Measurements from ENCODE around the gene PPP1R2B. TPM values are rescaled to one million over a fixed set of nuclear protein-coding genes. Genes with fewer than 3 reads are reported as not detected.

The PPP1R2B gene
- total RNA-seq, 1 experiment from 2014 or later: not detected

DNA sequence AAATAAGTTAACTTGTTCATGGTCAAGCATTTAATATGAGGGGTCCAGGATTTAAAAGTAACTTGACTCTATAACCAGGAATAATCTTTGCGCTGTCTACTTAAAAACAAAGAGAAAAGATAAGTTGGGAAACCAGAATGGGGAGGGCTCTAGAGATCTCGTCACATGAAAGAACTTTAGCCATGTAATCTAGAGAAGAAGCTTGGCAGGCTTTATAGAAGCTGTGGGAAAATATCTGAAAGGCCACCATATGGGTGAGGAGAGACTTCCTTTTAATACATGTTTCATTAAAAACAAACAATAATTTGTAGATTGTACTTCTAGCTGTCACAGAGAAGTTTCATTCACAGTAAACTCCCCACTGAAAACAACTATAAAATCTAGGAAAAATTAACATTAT lies 46.7 kb upstream of the PPP1R2B start:
- no peak overlapping the region for H3K27ac ChIP-seq
- ChIA-PET CTCF (no interaction called here), POLR2A (ENCODE audit: unreplicated experiment) (no interaction called here)
- H3K4me3 ChIP-seq: no peak overlapping the region
- no peaks in the 10 kb centered on the region for H3K79me2 ChIP-seq (ENCODE audit: low read depth)
- no peak overlapping the region for H3K4me2 ChIP-seq
- no peaks in the 10 kb centered on the region for H3K9me3 ChIP-seq (ENCODE audit: insufficient read depth, low read depth)
- H3K4me1 ChIP-seq (replicated peaks; ENCODE audit: insufficient read depth): no peaks in the 10 kb centered on the region
- H2AFZ ChIP-seq: no peak overlapping the region
- H3K36me3 ChIP-seq (ENCODE audit: low read depth): no peaks in the 10 kb centered on the region
- BruUV-seq (replicated peaks): no TSS peak
- H4K20me1 ChIP-seq (ENCODE audit: insufficient read depth): no peaks in the 10 kb centered on the region
- TF ChIP-seq, protein P1, sequence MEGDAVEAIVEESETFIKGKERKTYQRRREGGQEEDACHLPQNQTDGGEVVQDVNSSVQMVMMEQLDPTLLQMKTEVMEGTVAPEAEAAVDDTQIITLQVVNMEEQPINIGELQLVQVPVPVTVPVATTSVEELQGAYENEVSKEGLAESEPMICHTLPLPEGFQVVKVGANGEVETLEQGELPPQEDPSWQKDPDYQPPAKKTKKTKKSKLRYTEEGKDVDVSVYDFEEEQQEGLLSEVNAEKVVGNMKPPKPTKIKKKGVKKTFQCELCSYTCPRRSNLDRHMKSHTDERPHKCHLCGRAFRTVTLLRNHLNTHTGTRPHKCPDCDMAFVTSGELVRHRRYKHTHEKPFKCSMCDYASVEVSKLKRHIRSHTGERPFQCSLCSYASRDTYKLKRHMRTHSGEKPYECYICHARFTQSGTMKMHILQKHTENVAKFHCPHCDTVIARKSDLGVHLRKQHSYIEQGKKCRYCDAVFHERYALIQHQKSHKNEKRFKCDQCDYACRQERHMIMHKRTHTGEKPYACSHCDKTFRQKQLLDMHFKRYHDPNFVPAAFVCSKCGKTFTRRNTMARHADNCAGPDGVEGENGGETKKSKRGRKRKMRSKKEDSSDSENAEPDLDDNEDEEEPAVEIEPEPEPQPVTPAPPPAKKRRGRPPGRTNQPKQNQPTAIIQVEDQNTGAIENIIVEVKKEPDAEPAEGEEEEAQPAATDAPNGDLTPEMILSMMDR (conservative IDR thresholded peaks at IDR 0.05): no peak
- no peak for TF ChIP-seq EZH2 (IDR thresholded peaks at IDR 0.05; ENCODE audit: low read depth)
- H3K27me3 ChIP-seq (ENCODE audit: insufficient read depth, low read depth): peaks cover 12% of the 10 kb centered on the region
- DNase-seq: no peak
- H3F3A ChIP-seq (ENCODE audit: insufficient read depth, low read depth): no peaks in the 10 kb centered on the region
- H3K9me2 ChIP-seq (ENCODE audit: insufficient read depth): no peaks in the 10 kb centered on the region
- intact Hi-C loops (cut with micrococcal nuclease; ENCODE audit: unreplicated experiment): no loop called here

DNA sequence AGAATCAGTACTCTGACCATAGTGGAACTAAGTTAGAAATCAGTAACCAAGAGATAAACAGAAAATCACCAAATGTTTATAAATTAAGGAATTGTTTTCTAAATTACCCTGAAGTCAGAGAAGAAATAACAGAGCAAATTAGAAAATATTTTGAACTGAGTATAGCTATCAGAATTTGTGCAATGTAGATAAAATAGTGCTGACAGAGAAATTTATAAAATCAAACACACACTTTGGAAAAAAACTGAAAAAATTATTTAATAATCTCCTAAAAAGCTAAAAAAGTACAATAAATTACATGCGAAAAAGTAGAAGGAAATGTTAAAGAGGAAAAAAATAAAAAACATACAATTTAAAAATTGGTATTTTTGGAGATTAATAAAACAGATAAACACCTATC lies 37.1 kb upstream of the PPP1R2B start:
- Histone ChIP-seq H3K4me2 (no peak overlapping the region), H3K4me3 (no peak overlapping the region), H3K27me3 (ENCODE audit: insufficient read depth, low read depth) (no peaks in the 10 kb centered on the region), H3K9me2 (ENCODE audit: insufficient read depth) (no peaks in the 10 kb centered on the region), H3K27ac (no peak overlapping the region), H3K4me1 (replicated peaks; ENCODE audit: insufficient read depth) (no peaks in the 10 kb centered on the region), H3K36me3 (ENCODE audit: low read depth) (no peaks in the 10 kb centered on the region), H4K20me1 (ENCODE audit: insufficient read depth) (no peaks in the 10 kb centered on the region), H3K9me3 (ENCODE audit: insufficient read depth, low read depth) (no peaks in the 10 kb centered on the region), H3K79me2 (ENCODE audit: low read depth) (no peaks in the 10 kb centered on the region), H3F3A (ENCODE audit: insufficient read depth, low read depth) (no peaks in the 10 kb centered on the region), H2AFZ (no peak overlapping the region)
- TF ChIP-seq EZH2 (IDR thresholded peaks at IDR 0.05; ENCODE audit: low read depth): no peak
- TF ChIP-seq, protein P1 (conservative IDR thresholded peaks at IDR 0.05): no peak
- POLR2A ChIA-PET (ENCODE audit: unreplicated experiment): no interaction called here
- no peak for DNase-seq
- CTCF ChIA-PET: no interaction called here
- BruUV-seq (replicated peaks): no TSS peak
- intact Hi-C loops (cut with micrococcal nuclease; ENCODE audit: unreplicated experiment): no loop called here

DNA sequence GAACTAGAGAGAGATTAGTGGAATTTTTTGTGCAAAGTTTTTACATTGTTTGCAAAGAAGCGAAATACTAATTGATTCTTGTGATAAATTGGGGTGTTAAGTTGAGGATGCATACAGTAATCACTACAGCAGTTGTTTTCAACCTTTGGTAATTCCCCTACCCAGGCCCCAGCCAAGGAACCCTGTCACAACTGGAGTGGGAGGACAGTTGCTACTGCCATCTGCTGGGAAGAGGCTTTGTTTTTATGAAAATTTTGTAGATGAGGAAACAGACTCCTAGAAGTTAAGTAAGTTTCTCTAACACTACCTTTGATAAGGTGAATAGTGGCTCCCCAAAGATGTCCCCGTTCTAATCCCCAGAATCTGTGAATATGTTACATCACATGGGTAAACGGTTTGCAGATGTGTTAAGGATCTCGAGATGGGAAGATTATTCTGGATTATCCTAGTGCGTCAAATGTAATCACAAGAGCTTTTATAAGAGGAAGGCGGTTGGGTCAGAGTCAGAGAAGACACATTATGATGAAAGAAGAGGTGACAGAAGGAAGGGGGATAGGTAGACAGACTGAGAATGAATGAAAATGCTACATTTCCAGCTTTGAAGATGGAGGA lies 34.0 kb upstream of the PPP1R2B start:
- H3K27ac ChIP-seq: no peak overlapping the region
- no peaks in the 10 kb centered on the region for H3K79me2 ChIP-seq (ENCODE audit: low read depth)
- H3K4me2 ChIP-seq: no peak overlapping the region
- intact Hi-C loops (cut with micrococcal nuclease; ENCODE audit: unreplicated experiment): loop anchor here (5.0 kb wide), 1 partner anchor 1199 kb away; no protein-coding TSS in a partner anchor
- ChIA-PET CTCF (no interaction called here), POLR2A (ENCODE audit: unreplicated experiment) (interaction anchor here (0.6 kb wide), 1 partner anchor 17 kb away, joined by 5 read pairs; no protein-coding TSS in a partner anchor)
- H3K4me1 ChIP-seq (replicated peaks; ENCODE audit: insufficient read depth): no peaks in the 10 kb centered on the region
- no peak overlapping the region for H2AFZ ChIP-seq
- no peaks in the 10 kb centered on the region for H3K9me2 ChIP-seq (ENCODE audit: insufficient read depth)
- TF ChIP-seq, protein P1 (conservative IDR thresholded peaks at IDR 0.05): peak; percentile 44; the same call in 1 of the 2 replicates
- no peak for TF ChIP-seq EZH2 (IDR thresholded peaks at IDR 0.05; ENCODE audit: low read depth)
- no TSS peak for BruUV-seq (replicated peaks)
- no peaks in the 10 kb centered on the region for H3K9me3 ChIP-seq (ENCODE audit: insufficient read depth, low read depth)
- H3K27me3 ChIP-seq (ENCODE audit: insufficient read depth, low read depth): no peaks in the 10 kb centered on the region
- H3K36me3 ChIP-seq (ENCODE audit: low read depth): no peaks in the 10 kb centered on the region
- H3F3A ChIP-seq (ENCODE audit: insufficient read depth, low read depth): no peaks in the 10 kb centered on the region
- H4K20me1 ChIP-seq (ENCODE audit: insufficient read depth): no peaks in the 10 kb centered on the region
- H3K4me3 ChIP-seq: no peak overlapping the region
- no peak for DNase-seq
